ENCODE data around the gene PXK.

PXK gene

DNA sequence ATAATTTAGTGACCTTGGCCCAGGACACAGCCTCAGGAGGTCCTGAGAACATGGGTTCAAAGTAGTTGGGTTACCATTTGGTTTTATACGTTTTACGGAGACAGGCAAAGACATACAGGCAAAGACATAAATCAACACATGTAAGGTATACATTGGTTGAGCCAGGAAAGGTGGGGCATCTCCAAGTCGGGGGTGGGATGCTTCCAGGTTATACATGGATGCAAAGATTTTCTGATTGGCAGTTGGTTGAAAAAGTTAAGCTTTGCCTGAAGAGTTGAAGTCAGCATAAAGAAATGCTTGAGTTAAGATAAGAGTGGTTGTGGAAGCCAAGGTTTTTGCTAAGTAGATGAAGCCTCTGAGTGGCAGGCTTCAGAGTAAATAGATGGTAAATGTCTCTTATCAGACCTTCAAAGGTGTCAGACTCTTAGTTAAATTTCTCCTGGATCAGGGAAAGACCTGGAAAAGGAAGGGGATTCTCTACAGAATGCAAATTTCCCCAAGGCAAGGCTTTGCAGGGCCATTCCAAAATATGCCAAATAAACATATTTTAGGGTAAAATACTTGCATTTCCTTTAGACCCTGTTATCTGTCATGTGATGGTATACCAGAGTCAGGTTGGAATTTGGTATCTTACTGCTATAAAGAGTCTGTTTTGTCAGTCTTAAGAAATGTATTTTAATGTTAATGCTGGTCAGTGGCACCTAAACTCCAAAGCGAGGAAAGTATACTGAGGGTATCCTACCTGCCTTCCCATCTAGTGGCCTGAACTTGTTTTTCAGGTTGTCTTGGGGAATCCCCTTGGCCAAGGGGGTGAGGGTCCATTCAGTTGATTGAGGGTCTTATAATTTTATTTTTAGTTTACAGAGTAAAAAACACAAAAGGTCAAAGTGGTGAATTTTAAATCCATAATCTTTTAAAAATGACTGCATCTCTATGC, 109.1 kb downstream of the PXK start:
- H3K4me3 ChIP-seq (ENCODE audit: low read length, poor library complexity, severe bottlenecking), result no peak overlapping the region

DNA sequence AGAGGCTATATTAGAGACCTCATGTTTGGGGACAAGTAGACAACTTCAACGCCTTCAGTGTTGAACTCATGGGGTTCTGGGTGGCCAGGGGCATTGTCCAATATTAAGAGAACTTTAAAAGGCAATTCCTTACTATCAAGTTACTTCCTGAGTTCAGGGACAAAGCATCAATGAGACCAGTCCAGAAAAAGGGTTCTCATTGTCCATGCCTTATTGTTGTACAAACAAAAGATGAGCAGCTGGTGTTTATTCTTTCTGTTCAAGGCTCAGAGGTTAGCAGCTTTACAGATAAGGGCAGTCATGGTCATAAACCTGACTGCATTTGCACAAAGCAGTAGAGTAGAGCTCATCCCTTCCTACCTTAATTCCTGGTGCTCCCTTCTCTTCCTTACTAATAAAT, 119.5 kb downstream of the PXK start:
- Histone ChIP-seq H3K9me2 (replicated peaks; ENCODE audit: low read depth, low read length) (no peaks in the 10 kb centered on the region), H3K27me3 (ENCODE audit: insufficient read depth, low read length, poor library complexity, severe bottlenecking) (no peaks in the 10 kb centered on the region), H3K9me3 (ENCODE audit: insufficient read depth, low read depth, low read length) (no peaks in the 10 kb centered on the region; the same call in 1 of the 2 replicates), H4K20me1 (ENCODE audit: insufficient read depth, low read length, poor library complexity, severe bottlenecking) (no peaks in the 10 kb centered on the region), H3K4me3 (ENCODE audit: low read length, poor library complexity, severe bottlenecking) (no peak overlapping the region), H2AFZ (ENCODE audit: low read length) (peak overlapping the region; percentile 23; the same call in 1 of the 2 replicates), H3K36me3 (ENCODE audit: insufficient read depth, low read length) (no peaks in the 10 kb centered on the region), H3K4me2 (ENCODE audit: low read depth, low read length, poor library complexity, severe bottlenecking) (no peak overlapping the region), H3K9ac (ENCODE audit: low read depth, low read length, poor library complexity, severe bottlenecking) (no peak overlapping the region), H3F3A (ENCODE audit: low read depth) (no peaks in the 10 kb centered on the region), H3K4me1 (ENCODE audit: insufficient read depth, low read length, poor library complexity, severe bottlenecking) (no peaks in the 10 kb centered on the region), H3K79me2 (ENCODE audit: insufficient read depth, low read length) (no peaks in the 10 kb centered on the region)
- TF ChIP-seq, protein P1, sequence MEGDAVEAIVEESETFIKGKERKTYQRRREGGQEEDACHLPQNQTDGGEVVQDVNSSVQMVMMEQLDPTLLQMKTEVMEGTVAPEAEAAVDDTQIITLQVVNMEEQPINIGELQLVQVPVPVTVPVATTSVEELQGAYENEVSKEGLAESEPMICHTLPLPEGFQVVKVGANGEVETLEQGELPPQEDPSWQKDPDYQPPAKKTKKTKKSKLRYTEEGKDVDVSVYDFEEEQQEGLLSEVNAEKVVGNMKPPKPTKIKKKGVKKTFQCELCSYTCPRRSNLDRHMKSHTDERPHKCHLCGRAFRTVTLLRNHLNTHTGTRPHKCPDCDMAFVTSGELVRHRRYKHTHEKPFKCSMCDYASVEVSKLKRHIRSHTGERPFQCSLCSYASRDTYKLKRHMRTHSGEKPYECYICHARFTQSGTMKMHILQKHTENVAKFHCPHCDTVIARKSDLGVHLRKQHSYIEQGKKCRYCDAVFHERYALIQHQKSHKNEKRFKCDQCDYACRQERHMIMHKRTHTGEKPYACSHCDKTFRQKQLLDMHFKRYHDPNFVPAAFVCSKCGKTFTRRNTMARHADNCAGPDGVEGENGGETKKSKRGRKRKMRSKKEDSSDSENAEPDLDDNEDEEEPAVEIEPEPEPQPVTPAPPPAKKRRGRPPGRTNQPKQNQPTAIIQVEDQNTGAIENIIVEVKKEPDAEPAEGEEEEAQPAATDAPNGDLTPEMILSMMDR (conservative IDR thresholded peaks at IDR 0.05; ENCODE audit: low read length), result no peak
- no peak for TF ChIP-seq EZH2phosphoT487 (IDR thresholded peaks at IDR 0.05; ENCODE audit: borderline replicate concordance)

More for the DNA sequence above, 109.1 kb downstream of the PXK start:
- no peaks in the 10 kb centered on the region for H3F3A ChIP-seq (ENCODE audit: low read depth)
- H3K9ac ChIP-seq (ENCODE audit: low read depth, low read length, poor library complexity, severe bottlenecking), result no peak overlapping the region
- H3K4me1 ChIP-seq (ENCODE audit: insufficient read depth, low read length, poor library complexity, severe bottlenecking), result no peaks in the 10 kb centered on the region
- no peak overlapping the region for H3K4me2 ChIP-seq (ENCODE audit: low read depth, low read length, poor library complexity, severe bottlenecking)
- H4K20me1 ChIP-seq (ENCODE audit: insufficient read depth, low read length, poor library complexity, severe bottlenecking), result no peaks in the 10 kb centered on the region
- H2AFZ ChIP-seq (ENCODE audit: low read length), result no peak overlapping the region
- H3K27me3 ChIP-seq (ENCODE audit: insufficient read depth, low read length, poor library complexity, severe bottlenecking), result no peaks in the 10 kb centered on the region
- no peaks in the 10 kb centered on the region for H3K9me3 ChIP-seq (ENCODE audit: insufficient read depth, low read depth, low read length)
- no peaks in the 10 kb centered on the region for H3K9me2 ChIP-seq (replicated peaks; ENCODE audit: low read depth, low read length)
- no peak for TF ChIP-seq EZH2phosphoT487 (IDR thresholded peaks at IDR 0.05; ENCODE audit: borderline replicate concordance)
- TF ChIP-seq, protein P1 (conservative IDR thresholded peaks at IDR 0.05; ENCODE audit: low read length), result no peak
- no peaks in the 10 kb centered on the region for H3K36me3 ChIP-seq (ENCODE audit: insufficient read depth, low read length)
- H3K79me2 ChIP-seq (ENCODE audit: insufficient read depth, low read length), result no peaks in the 10 kb centered on the region

DNA sequence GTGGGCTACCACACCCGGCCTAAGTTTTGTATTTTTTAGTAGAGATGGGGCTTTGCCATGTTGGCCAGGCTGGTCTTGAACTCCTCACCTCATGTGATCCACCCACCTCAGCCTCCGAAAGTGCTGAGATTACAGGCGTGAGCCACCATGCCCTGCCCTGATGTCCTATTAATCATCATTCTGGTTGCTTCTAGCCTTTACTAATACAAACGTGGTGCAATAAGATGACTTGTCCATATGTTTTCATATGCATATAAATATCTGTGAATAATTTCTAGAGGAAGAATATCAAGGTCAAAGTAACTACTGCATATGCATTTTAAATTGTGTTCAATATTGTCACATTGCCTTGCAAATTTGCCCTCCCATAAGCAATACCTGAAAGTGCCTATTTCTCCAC, 126.5 kb downstream of the PXK start:
- Histone ChIP-seq H4K20me1 (ENCODE audit: insufficient read depth, low read length, poor library complexity, severe bottlenecking) (no peaks in the 10 kb centered on the region), H3F3A (ENCODE audit: low read depth) (no peaks in the 10 kb centered on the region), H3K9ac (ENCODE audit: low read depth, low read length, poor library complexity, severe bottlenecking) (no peak overlapping the region), H3K4me1 (ENCODE audit: insufficient read depth, low read length, poor library complexity, severe bottlenecking) (no peaks in the 10 kb centered on the region), H2AFZ (ENCODE audit: low read length) (no peak overlapping the region), H3K27me3 (ENCODE audit: insufficient read depth, low read length, poor library complexity, severe bottlenecking) (no peaks in the 10 kb centered on the region), H3K9me2 (replicated peaks; ENCODE audit: low read depth, low read length) (no peaks in the 10 kb centered on the region), H3K79me2 (ENCODE audit: insufficient read depth, low read length) (no peaks in the 10 kb centered on the region), H3K9me3 (ENCODE audit: insufficient read depth, low read depth, low read length) (no peaks in the 10 kb centered on the region), H3K4me2 (ENCODE audit: low read depth, low read length, poor library complexity, severe bottlenecking) (no peak overlapping the region), H3K4me3 (ENCODE audit: low read length, poor library complexity, severe bottlenecking) (no peak overlapping the region), H3K36me3 (ENCODE audit: insufficient read depth, low read length) (no peaks in the 10 kb centered on the region)
- TF ChIP-seq, protein P1 (conservative IDR thresholded peaks at IDR 0.05; ENCODE audit: low read length), result no peak
- no peak for TF ChIP-seq EZH2phosphoT487 (IDR thresholded peaks at IDR 0.05; ENCODE audit: borderline replicate concordance)

All from Loucy (cell line).